K562 (cell line): Measurements from ENCODE around the gene RUNX1. TPM values are rescaled to one million over a fixed set of nuclear protein-coding genes. Genes with fewer than 3 reads are reported as not detected.

Source experiments
- ATAC-seq: fragments of 200-7000 bp; cut with Tn5 transposase; 3 replicates; pipeline ENCODE4 v1.9.1; 2020; ENCODE audit warnings: moderate library complexity
- BruUV-seq: library from RNA; stranded (reverse); fragments of 400-500 nt; replicated peaks from 2 replicates; lab custom pipeline; 2021; lab: Mats Ljungman, UMichigan
- CTCF ChIA-PET: fragments of 300-600 bp; formaldehyde crosslinking; extraction: SDS; loops from one replicate; lab custom pipeline; 2021; ENCODE audit warnings: low intra/inter-chr PET ratio; lab: Yijun Ruan, JAX
- POLR2A ChIA-PET: fragments of 300-600, 350-650 bp; sonication (Branson Sonifier 250); formaldehyde crosslinking; extraction: SDS; loops from one replicate; lab custom pipeline; 2021; ENCODE audit warnings: antibody characterized with exemption, inconsistent platforms; lab: Yijun Ruan, JAX
- DNase-seq, 4 experiments: peaks; one replicate each; pipeline versions ENCODE4 v3.0.0 to v3.0.0-alpha.2; 2011 to 2018; ENCODE audit warnings: low spot score in 3 of 4, mixed read lengths in 3 of 4; ENCODE audit errors: extremely low read depth in 1 of 4
- FAIRE-seq: peaks from 2 replicates; lab custom pipeline; 2011; peaks lifted over from hg19 to GRCh38; lab: Jason Lieb, UNC
- H2AFZ ChIP-seq: 2 replicates; pipeline ENCODE4 v1.6.0; 2011; ENCODE audit warnings: low read depth, low read length, control low read depth, inconsistent platforms
- H3K27ac ChIP-seq: fragments of 200-600 bp; 3 replicates; pipeline ENCODE4 v1.8.0; 2011; ENCODE audit warnings: low read depth, mild to moderate bottlenecking, control low read depth, inconsistent platforms, low read length, moderate library complexity, mixed read lengths; ENCODE audit errors: extremely low read depth
- H3K27me3 ChIP-seq, 2 experiments: fragments of 300-600 bp in 1 of 2; 2 replicates in 1 of 2; 3 replicates in 1 of 2; pipeline versions ENCODE4 v1.6.0 to v1.8.0; 2011; ENCODE audit warnings: inconsistent platforms in 2 of 2, low read length in 2 of 2, mild to moderate bottlenecking in 1 of 2, mixed read lengths in 1 of 2, moderate library complexity in 1 of 2; ENCODE audit not compliant: control insufficient read depth in 2 of 2, insufficient read depth in 2 of 2
- H3K36me3 ChIP-seq: fragments of 300-600 bp; 3 replicates; pipeline ENCODE4 v1.8.0; 2011; ENCODE audit warnings: mild to moderate bottlenecking, low read length, inconsistent platforms; ENCODE audit not compliant: control insufficient read depth, insufficient read depth
- H3K4me1 ChIP-seq, 2 experiments: fragments of 200-600 bp in 1 of 2; replicated peaks in 1 of 2; 2 replicates in 1 of 2; 3 replicates in 1 of 2; pipeline versions ENCODE4 v1.5.1 to v1.8.0; 2011; ENCODE audit warnings: inconsistent platforms in 2 of 2, low read length in 2 of 2, mild to moderate bottlenecking in 1 of 2, mixed read lengths in 1 of 2, moderate library complexity in 1 of 2; ENCODE audit not compliant: control insufficient read depth in 2 of 2, insufficient read depth in 2 of 2
- H3K4me2 ChIP-seq: 2 replicates; pipeline ENCODE4 v1.6.1; 2011; ENCODE audit warnings: low read length, control low read depth, inconsistent platforms, mixed read lengths; ENCODE audit not compliant: insufficient read depth
- H3K4me3 ChIP-seq: fragments of 200-600 bp; sonication (generic), shearing (Covaris generic); 2 replicates; pipeline ENCODE4 v1.5.1; 2016; ENCODE audit warnings: control low read depth, inconsistent platforms
- H3K79me2 ChIP-seq: fragments of 200-600 bp; 3 replicates; pipeline ENCODE4 v1.8.0; 2011; ENCODE audit warnings: low read length, inconsistent platforms; ENCODE audit not compliant: control insufficient read depth, insufficient read depth
- H3K9ac ChIP-seq, 2 experiments: 2 replicates each; pipeline versions ENCODE4 v1.6.0 to v1.6.1; 2011; ENCODE audit warnings: low read depth in 2 of 2, low read length in 2 of 2, control low read depth in 1 of 2, inconsistent platforms in 1 of 2, mild to moderate bottlenecking in 1 of 2, mixed read lengths in 1 of 2; ENCODE audit not compliant: insufficient read depth in 1 of 2
- H3K9me1 ChIP-seq: one replicate; pipeline ENCODE4 v1.6.0; 2011; ENCODE audit warnings: inconsistent platforms, mild to moderate bottlenecking, low read length, moderate library complexity; ENCODE audit not compliant: control insufficient read depth, insufficient read depth
- H3K9me3 ChIP-seq: replicated peaks from 2 replicates; pipeline ENCODE4 v1.5.1; 2011; ENCODE audit warnings: low read depth, low read length, inconsistent platforms; ENCODE audit not compliant: control insufficient read depth, insufficient read depth
- H4K20me1 ChIP-seq: replicated peaks from 2 replicates; pipeline ENCODE4 v1.6.1; 2011; ENCODE audit warnings: low read length, inconsistent platforms, mixed read lengths; ENCODE audit not compliant: control insufficient read depth, insufficient read depth
- MIER1 ChIP-seq: fragments of 450-650 bp; IDR thresholded peaks from 2 replicates; pipeline ENCODE4 v1.6.1; 2016; ENCODE audit warnings: antibody characterized with exemption, mild to moderate bottlenecking, low read depth
- NR1H2 ChIP-seq: sonication (generic); formaldehyde crosslinking; IDR thresholded peaks from 2 replicates; pipeline ENCODE4 v1.4.0; 2020; ENCODE audit warnings: mild to moderate bottlenecking, missing genetic modification reagents
- NR4A1 ChIP-seq, 2 experiments: fragments of 250-450 bp in 1 of 2; fragments of 450-650 bp in 1 of 2; sonication (Bioruptor Pico) in 1 of 2; IDR thresholded peaks; 2 replicates each; pipeline versions ENCODE4 v1.4.0 to v1.6.1; 2016 to 2020; ENCODE audit warnings: mild to moderate bottlenecking in 2 of 2, missing compliant biosample characterization in 1 of 2, missing genetic modification characterization in 1 of 2, moderate library complexity in 1 of 2
- PTTG1 ChIP-seq: fragments of 450-650 bp; IDR thresholded peaks from 2 replicates; pipeline ENCODE4 v1.6.1; 2016; ENCODE audit warnings: low read depth, mild to moderate bottlenecking, missing genetic modification characterization, missing compliant biosample characterization
- SP1 ChIP-seq: sonication (generic); formaldehyde crosslinking; IDR thresholded peaks from 2 replicates; pipeline ENCODE4 v1.8.1; 2022; ENCODE audit warnings: mild to moderate bottlenecking, missing genetic modification reagents
- SRF ChIP-seq, 2 experiments: fragments of 250-450, 450-650 bp in 1 of 2; sonication (Bioruptor Pico) in 1 of 2; sonication (generic) in 1 of 2; formaldehyde crosslinking; IDR thresholded peaks; 2 replicates each; pipeline versions ENCODE4 v1.5.0 to v1.5.1; 2020 to 2022; ENCODE audit warnings: mild to moderate bottlenecking in 1 of 2, missing genetic modification reagents in 1 of 2
- STAT5B ChIP-seq: fragments of 250-450 bp; sonication (Bioruptor Pico); IDR thresholded peaks from 2 replicates; pipeline ENCODE4 v1.8.0; 2021; ENCODE audit warnings: mild to moderate bottlenecking, inconsistent platforms
- XRCC5 ChIP-seq: fragments of 200-400 bp; formaldehyde crosslinking; IDR thresholded peaks from 2 replicates; pipeline ENCODE4 v1.6.1; 2017; ENCODE audit warnings: low read depth, mild to moderate bottlenecking, low read length
- ZNF175 ChIP-seq: fragments of 200-800 bp; sonication (Bioruptor generic); IDR thresholded peaks from 2 replicates; pipeline ENCODE4 v1.6.1; 2016; ENCODE audit warnings: low read depth, mild to moderate bottlenecking, missing genetic modification characterization, missing compliant biosample characterization
- ZNF232 ChIP-seq: sonication (generic); formaldehyde crosslinking; IDR thresholded peaks from 2 replicates; pipeline ENCODE4 v1.8.0; 2022; ENCODE audit warnings: mild to moderate bottlenecking, missing genetic modification reagents
- WGBS: fragments of 100-300 bp; shearing (Covaris generic); methylation state at CpG from one replicate; pipeline ENCODE4 v1.1.6; 2016; ENCODE audit warnings: low coverage, mixed read lengths; ENCODE audit not compliant: insufficient coverage; ENCODE audit errors: missing lambda C conversion rate; 5-methylcytosine and 5-hydroxymethylcytosine counted together
- in situ Hi-C: fragments of 300-500 bp; cut with MboI; formaldehyde crosslinking; loops from 4 replicates; pipeline ENCODE4 v1.15.0; 2018; ENCODE audit warnings: inconsistent platforms, mixed read lengths
- intact Hi-C: fragments of 100-400 bp; cut with micrococcal nuclease; formaldehyde crosslinking; loops from 2 replicates; pipeline ENCODE4 v1.14.2; 2022
- polyA plus RNA-seq, 8 experiments: library from polyadenylated mRNA; depleted of rRNA in 4 of 8; stranded (reverse) in 5 of 8; unstranded in 3 of 8; fragments of >200 nt; fragmentation: Nextera tagmentation in 2 of 8; fragmentation: Illumina TruSeq in 1 of 8; extraction: Ambion mirVana in 2 of 8; extraction: Trizol in 1 of 8; gene quantifications; 2 replicates each; pipeline versions ENCODE4 v1.2.1 to v1.2.3, GENCODE V29; 2011 to 2014; ENCODE audit warnings: inconsistent platforms in 1 of 8, missing spikeins in 1 of 8
- total RNA-seq, 7 experiments: library from RNA; depleted of rRNA in 6 of 7; stranded (reverse); fragments of >200 nt in 6 of 7; fragmentation: Illumina TruSeq in 2 of 7; extraction: Trizol in 2 of 7; gene quantifications; 2 replicates each; pipeline versions ENCODE4 v1.2.1 to v1.2.3, GENCODE V29; 2011 to 2021; ENCODE audit warnings: low replicate concordance in 1 of 7
- TF ChIP-seq, protein P1 (sequence below): fragments of 450-650 bp; IDR thresholded peaks from 2 replicates; pipeline ENCODE4 v1.6.1; 2017; ENCODE audit warnings: antibody characterized with exemption, mild to moderate bottlenecking
- TF ChIP-seq, protein P2 (sequence below): fragments of 250-450 bp; sonication (Bioruptor Pico); IDR thresholded peaks from 2 replicates; pipeline ENCODE4 v1.5.0; 2021; ENCODE audit warnings: mild to moderate bottlenecking, borderline replicate concordance

The RUNX1 gene
- total and polyA plus RNA-seq, 9 of the 15 experiments (the other 6 are each of a cell fraction or from before 2014, with no cell fraction given): 2.2 to 68.6 (median 17.8) TPM

DNA sequence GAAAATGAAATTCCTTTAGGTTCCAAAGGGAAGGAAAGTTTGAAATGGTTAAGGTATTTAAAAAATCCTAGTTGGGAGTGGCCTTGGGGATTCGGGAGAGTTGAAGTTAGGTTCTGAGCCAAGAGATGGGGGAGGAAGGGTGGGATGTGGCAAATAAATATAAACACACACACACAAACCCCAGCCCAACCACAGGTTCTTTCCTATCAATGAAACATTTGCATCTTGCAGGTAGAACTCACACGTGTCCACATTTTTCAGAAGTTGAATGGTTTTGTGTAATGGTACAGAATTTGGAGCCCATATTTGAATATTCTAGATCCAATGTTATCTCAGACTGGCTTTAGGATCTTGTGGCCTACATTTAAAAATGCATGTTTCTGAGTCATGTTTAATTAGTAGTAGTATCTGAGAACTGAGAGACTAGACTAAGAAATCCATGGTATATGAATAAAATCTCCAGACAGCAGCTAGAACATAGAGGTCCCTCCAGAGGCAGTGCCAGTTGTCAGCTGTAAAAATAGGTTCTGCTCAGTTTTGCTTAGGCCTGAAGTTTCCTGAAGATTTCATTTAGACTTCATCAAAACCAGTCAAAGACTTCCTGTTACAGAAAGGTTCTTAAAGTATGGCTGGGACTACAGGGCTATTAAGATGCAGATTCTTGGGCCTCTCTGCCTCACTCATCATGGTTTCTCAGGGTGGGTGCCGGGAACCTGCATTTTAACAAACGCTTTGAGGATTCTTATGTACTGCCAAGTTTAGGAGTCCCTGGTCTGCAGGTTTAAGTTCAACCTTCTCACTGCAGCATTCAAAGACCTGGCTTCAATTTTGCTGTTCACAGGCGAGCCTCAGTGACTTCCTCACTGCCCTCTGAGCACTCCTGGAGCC lies 21.3 kb downstream of the RUNX1 start:
- Histone ChIP-seq H3K27me3 (no peaks in the 10 kb centered on the region), H4K20me1 (no peaks in the 10 kb centered on the region), H2AFZ (peak overlapping the region; percentile 91), H3K9me1 (no peaks in the 10 kb centered on the region), H3K4me1 (peaks cover 31 to 47% of the 10 kb centered on the region in 2 experiments), H3K4me3 (no peak overlapping the region), H3K4me2 (peak overlapping the region; percentile 66), H3K9me3 (no peaks in the 10 kb centered on the region), H3K36me3 (no peaks in the 10 kb centered on the region; the same call in 2 of the 3 replicates), H3K9ac (peak overlapping the region in 1 of 2 experiments; percentile 77; a peak in 2 of 4 replicates), H3K27ac (peak overlapping the region; percentile 95), H3K79me2 (peaks cover 26% of the 10 kb centered on the region)
- ChIA-PET POLR2A (interaction anchor here (0.6 to 2.6 kb wide), 5 partner anchors 13 to 372 kb away, joined by 3 to 11 read pairs (median 4); no protein-coding TSS in a partner anchor), CTCF (no interaction called here)
- ATAC-seq (no peak), FAIRE-seq (no peak), DNase-seq (peak in 1 of 4 experiments; percentile 28)
- intact Hi-C loops: no loop called here
- BruUV-seq: no TSS peak
- in situ Hi-C loops: loop anchor here (5.0 kb wide), 1 partner anchor 141 kb away; no protein-coding TSS in a partner anchor
- WGBS: 48% methylated on average over 5 of the region's 5 CpGs
- no peak for TF ChIP-seq MIER1
- 0 out of 4 replicates have a peak, but pooled peaks of 1 of the 2 experiments have one; percentile 40 for TF ChIP-seq SRF (CRISPR knock-in tag; IDR thresholded peaks at IDR 0.05)
- peak; percentile 13; the same call in 1 of the 2 replicates for TF ChIP-seq ZNF175 (CRISPR knock-in tag)
- no peak for TF ChIP-seq NR1H2 (CRISPR knock-in tag)
- TF ChIP-seq, protein P1, sequence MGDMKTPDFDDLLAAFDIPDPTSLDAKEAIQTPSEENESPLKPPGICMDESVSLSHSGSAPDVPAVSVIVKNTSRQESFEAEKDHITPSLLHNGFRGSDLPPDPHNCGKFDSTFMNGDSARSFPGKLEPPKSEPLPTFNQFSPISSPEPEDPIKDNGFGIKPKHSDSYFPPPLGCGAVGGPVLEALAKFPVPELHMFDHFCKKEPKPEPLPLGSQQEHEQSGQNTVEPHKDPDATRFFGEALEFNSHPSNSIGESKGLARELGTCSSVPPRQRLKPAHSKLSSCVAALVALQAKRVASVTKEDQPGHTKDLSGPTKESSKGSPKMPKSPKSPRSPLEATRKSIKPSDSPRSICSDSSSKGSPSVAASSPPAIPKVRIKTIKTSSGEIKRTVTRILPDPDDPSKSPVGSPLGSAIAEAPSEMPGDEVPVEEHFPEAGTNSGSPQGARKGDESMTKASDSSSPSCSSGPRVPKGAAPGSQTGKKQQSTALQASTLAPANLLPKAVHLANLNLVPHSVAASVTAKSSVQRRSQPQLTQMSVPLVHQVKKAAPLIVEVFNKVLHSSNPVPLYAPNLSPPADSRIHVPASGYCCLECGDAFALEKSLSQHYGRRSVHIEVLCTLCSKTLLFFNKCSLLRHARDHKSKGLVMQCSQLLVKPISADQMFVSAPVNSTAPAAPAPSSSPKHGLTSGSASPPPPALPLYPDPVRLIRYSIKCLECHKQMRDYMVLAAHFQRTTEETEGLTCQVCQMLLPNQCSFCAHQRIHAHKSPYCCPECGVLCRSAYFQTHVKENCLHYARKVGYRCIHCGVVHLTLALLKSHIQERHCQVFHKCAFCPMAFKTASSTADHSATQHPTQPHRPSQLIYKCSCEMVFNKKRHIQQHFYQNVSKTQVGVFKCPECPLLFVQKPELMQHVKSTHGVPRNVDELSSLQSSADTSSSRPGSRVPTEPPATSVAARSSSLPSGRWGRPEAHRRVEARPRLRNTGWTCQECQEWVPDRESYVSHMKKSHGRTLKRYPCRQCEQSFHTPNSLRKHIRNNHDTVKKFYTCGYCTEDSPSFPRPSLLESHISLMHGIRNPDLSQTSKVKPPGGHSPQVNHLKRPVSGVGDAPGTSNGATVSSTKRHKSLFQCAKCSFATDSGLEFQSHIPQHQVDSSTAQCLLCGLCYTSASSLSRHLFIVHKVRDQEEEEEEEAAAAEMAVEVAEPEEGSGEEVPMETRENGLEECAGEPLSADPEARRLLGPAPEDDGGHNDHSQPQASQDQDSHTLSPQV: peak; percentile 68; the same call in 1 of the 2 replicates
- 0 out of 2 replicates have a peak, but pooled peaks have one; percentile 48 for TF ChIP-seq ZNF232 (CRISPR knock-in tag)
- no peak for TF ChIP-seq STAT5B (CRISPR knock-in tag)
- TF ChIP-seq, protein P2, sequence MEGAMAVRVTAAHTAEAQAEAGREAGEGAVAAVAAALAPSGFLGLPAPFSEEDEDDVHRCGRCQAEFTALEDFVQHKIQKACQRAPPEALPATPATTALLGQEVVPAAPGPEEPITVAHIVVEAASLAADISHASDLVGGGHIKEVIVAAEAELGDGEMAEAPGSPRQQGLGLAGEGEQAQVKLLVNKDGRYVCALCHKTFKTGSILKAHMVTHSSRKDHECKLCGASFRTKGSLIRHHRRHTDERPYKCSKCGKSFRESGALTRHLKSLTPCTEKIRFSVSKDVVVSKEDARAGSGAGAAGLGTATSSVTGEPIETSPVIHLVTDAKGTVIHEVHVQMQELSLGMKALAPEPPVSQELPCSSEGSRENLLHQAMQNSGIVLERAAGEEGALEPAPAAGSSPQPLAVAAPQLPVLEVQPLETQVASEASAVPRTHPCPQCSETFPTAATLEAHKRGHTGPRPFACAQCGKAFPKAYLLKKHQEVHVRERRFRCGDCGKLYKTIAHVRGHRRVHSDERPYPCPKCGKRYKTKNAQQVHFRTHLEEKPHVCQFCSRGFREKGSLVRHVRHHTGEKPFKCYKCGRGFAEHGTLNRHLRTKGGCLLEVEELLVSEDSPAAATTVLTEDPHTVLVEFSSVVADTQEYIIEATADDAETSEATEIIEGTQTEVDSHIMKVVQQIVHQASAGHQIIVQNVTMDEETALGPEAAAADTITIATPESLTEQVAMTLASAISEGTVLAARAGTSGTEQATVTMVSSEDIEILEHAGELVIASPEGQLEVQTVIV (CRISPR knock-in tag): peak; percentile 39; the same call in 1 of the 2 replicates
- TF ChIP-seq PTTG1 (tag): 0 out of 2 replicates have a peak, but pooled peaks have one; percentile 16
- 0 out of 2 replicates have a peak, but pooled peaks have one; percentile 46 for TF ChIP-seq SP1
- no peak for TF ChIP-seq XRCC5
- TF ChIP-seq NR4A1 (CRISPR knock-in tag; IDR thresholded peaks at IDR 0.05): no peak
- TF ChIP-seq NR4A1 (tag; IDR thresholded peaks at IDR 0.05): peak; percentile 35; the same call in 1 of the 2 replicates
